Panc1 (cell line): ENCODE data around the gene PARM1. TPM values are rescaled to one million over a fixed set of nuclear protein-coding genes. Genes with fewer than 3 reads are reported as not detected.

Experiments
- ATAC-seq: fragments of 200-7000 bp; cut with Tn5 transposase; 2 replicates; pipeline ENCODE4 v1.9.1; 2020; ENCODE audit warnings: mild to moderate bottlenecking, moderate library complexity
- BruUV-seq: library from RNA; stranded (reverse); fragments of 400-500 nt; replicated peaks from 2 replicates; lab custom pipeline; 2021; lab: Mats Ljungman, UMichigan
- CTCF ChIA-PET: fragments of 300-600 bp; sonication (Branson Sonifier 250); formaldehyde crosslinking; loops from one replicate; lab custom pipeline; 2022; ENCODE audit warnings: antibody characterized with exemption; lab: Charles Lee
- POLR2A ChIA-PET: fragments of 300-600 bp; sonication (Branson Sonifier 250); formaldehyde crosslinking; loops from one replicate; lab custom pipeline; 2022; ENCODE audit warnings: antibody characterized with exemption; lab: Charles Lee
- DNase-seq: peaks from one replicate; pipeline ENCODE4 v3.0.0-alpha.2; 2010; ENCODE audit warnings: low read depth, low spot score
- H3K27ac ChIP-seq: 2 replicates; pipeline ENCODE4 v1.5.1; 2011; ENCODE audit warnings: mild to moderate bottlenecking, low read length, inconsistent platforms
- H3K27me3 ChIP-seq: fragments of 200-500 bp; sonication (Bioruptor generic); 2 replicates; pipeline ENCODE4 v1.6.0; 2014; ENCODE audit warnings: low read length, inconsistent platforms; ENCODE audit not compliant: control insufficient read depth, insufficient read depth
- H3K36me3 ChIP-seq: fragments of 200-500 bp; sonication (Bioruptor generic); 2 replicates; pipeline ENCODE4 v1.5.1; 2014; ENCODE audit warnings: inconsistent platforms, mild to moderate bottlenecking, low read length, moderate library complexity; ENCODE audit not compliant: control insufficient read depth, insufficient read depth
- H3K4me1 ChIP-seq: 2 replicates; pipeline ENCODE4 v1.5.1; 2011; ENCODE audit warnings: inconsistent platforms, mild to moderate bottlenecking, low read length, moderate library complexity; ENCODE audit not compliant: control insufficient read depth, insufficient read depth
- H3K4me3 ChIP-seq, 2 experiments: 2 replicates each; pipeline ENCODE4 v1.5.1; 2011 to 2012; ENCODE audit warnings: low read depth in 2 of 2, low read length in 2 of 2, mild to moderate bottlenecking in 2 of 2, inconsistent platforms in 1 of 2, moderate library complexity in 1 of 2
- H3K9me3 ChIP-seq: fragments of 200-500 bp; sonication (Bioruptor generic); 2 replicates; pipeline ENCODE4 v1.5.1; 2014; ENCODE audit warnings: low read depth, mild to moderate bottlenecking, inconsistent platforms, low read length, moderate library complexity; ENCODE audit not compliant: control insufficient read depth, insufficient read depth
- CTCF ChIP-seq: fragments of 450-650 bp; IDR thresholded peaks from 2 replicates; pipeline ENCODE4 v1.5.1; 2017; ENCODE audit warnings: mild to moderate bottlenecking
- POLR2AphosphoS5 ChIP-seq: IDR thresholded peaks from 2 replicates; pipeline ENCODE4 v1.6.1; 2012; ENCODE audit warnings: mild to moderate bottlenecking, low read depth, low read length, moderate library complexity
- SIN3A ChIP-seq: IDR thresholded peaks from 2 replicates; pipeline ENCODE4 v1.6.1; 2012; ENCODE audit warnings: low read depth, mild to moderate bottlenecking, low read length, moderate library complexity, borderline replicate concordance; ENCODE audit not compliant: insufficient read depth
- TCF7L2 ChIP-seq: IDR thresholded peaks from 2 replicates; pipeline ENCODE4 v1.6.1; 2011; ENCODE audit warnings: mild to moderate bottlenecking, low read depth, low read length, inconsistent platforms
- in situ Hi-C: cut with HindIII; loops from 2 replicates; pipeline ENCODE4 v1.10.0; 2016; ENCODE audit warnings: low sequenced_read_pairs, low pct_unique_long_range_greater_than_20kb
- intact Hi-C: fragments of 100-400 bp; cut with micrococcal nuclease; formaldehyde crosslinking; loops from one replicate; pipeline ENCODE4 v1.10.0; 2022; ENCODE audit not compliant: unreplicated experiment
- total RNA-seq: library from RNA; stranded (reverse); gene quantifications from one replicate; pipeline ENCODE4 v1.2.1, GENCODE V29; 2021; ENCODE audit not compliant: unreplicated experiment
- TF ChIP-seq, protein P1 (sequence below), 2 experiments: IDR thresholded peaks; 2 replicates each; pipeline ENCODE4 v1.6.1; 2011 to 2012; ENCODE audit warnings: low read depth in 2 of 2, control low read depth in 1 of 2, low read length in 1 of 2, mild to moderate bottlenecking in 1 of 2, moderate library complexity in 1 of 2; ENCODE audit not compliant: insufficient read depth in 1 of 2

PARM1 gene
- total RNA-seq, 1 experiment from 2014 or later: 0.21 TPM

DNA sequence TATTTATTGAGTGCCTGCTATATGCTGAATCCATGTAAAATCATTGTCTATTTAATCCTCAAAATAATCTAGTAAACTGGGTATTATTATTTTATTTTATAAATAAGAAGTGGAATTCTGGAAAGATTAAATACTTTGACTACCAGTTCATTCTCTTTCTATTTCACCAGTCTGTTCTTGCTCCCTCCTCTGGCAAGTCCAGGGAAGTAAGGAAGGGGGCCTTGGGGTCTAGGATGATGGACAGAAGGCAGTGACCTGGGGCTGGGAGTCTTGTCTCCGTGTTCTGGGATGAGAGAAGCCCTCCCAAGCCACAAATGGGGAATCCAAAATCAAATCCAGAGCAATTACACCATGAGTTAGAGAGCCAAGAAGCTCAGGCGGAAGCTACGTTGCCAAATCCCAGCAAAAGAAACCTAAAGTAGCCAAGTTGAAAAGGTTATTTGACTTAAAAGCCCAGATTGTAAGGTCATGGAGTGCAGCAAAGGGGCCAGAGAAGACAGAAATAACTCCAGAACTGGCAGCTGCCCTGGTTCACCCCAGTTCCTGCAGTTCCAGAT is 28.3 kb upstream of the PARM1 start:
- intact Hi-C loops: no loop called here
- in situ Hi-C loops: no loop called here
- DNase-seq: no peak

DNA sequence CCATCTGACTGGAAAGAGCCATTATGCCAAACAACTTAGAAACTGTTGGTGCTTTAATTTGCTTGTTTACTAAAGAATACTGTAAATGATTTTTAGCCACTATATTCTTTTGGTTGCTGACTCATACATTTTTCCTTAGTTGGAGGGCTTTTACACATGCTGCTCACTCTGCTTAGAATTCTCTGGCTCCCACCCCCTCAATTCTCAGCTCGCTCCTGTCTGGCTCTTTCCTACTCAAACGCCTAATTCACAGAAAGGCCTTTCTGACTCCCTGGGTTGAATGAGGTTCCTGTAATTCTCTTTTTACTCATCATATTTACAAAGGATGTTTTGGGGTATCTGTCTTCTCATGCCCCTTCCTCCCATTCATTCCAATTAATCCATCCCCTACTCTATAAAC is 26.1 kb upstream of the PARM1 start:
- in situ Hi-C loops: no loop called here
- ChIA-PET CTCF (no interaction called here), POLR2A (no interaction called here)
- ATAC-seq (no peak), DNase-seq (no peak)
- no peak overlapping the region for H3K4me3 ChIP-seq
- H3K27me3 ChIP-seq: no peaks in the 10 kb centered on the region
- no TSS peak for BruUV-seq
- intact Hi-C loops: no loop called here
- no peak overlapping the region for H3K27ac ChIP-seq
- no peaks in the 10 kb centered on the region for H3K4me1 ChIP-seq
- no peaks in the 10 kb centered on the region for H3K9me3 ChIP-seq
- no peaks in the 10 kb centered on the region for H3K36me3 ChIP-seq
- TF ChIP-seq TCF7L2: no peak
- no peak for TF ChIP-seq SIN3A
- no peak for TF ChIP-seq POLR2AphosphoS5
- TF ChIP-seq CTCF: no peak
- TF ChIP-seq, protein P1, sequence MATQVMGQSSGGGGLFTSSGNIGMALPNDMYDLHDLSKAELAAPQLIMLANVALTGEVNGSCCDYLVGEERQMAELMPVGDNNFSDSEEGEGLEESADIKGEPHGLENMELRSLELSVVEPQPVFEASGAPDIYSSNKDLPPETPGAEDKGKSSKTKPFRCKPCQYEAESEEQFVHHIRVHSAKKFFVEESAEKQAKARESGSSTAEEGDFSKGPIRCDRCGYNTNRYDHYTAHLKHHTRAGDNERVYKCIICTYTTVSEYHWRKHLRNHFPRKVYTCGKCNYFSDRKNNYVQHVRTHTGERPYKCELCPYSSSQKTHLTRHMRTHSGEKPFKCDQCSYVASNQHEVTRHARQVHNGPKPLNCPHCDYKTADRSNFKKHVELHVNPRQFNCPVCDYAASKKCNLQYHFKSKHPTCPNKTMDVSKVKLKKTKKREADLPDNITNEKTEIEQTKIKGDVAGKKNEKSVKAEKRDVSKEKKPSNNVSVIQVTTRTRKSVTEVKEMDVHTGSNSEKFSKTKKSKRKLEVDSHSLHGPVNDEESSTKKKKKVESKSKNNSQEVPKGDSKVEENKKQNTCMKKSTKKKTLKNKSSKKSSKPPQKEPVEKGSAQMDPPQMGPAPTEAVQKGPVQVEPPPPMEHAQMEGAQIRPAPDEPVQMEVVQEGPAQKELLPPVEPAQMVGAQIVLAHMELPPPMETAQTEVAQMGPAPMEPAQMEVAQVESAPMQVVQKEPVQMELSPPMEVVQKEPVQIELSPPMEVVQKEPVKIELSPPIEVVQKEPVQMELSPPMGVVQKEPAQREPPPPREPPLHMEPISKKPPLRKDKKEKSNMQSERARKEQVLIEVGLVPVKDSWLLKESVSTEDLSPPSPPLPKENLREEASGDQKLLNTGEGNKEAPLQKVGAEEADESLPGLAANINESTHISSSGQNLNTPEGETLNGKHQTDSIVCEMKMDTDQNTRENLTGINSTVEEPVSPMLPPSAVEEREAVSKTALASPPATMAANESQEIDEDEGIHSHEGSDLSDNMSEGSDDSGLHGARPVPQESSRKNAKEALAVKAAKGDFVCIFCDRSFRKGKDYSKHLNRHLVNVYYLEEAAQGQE (IDR thresholded peaks at IDR 0.05; ENCODE audit: insufficient read depth in 1 of 2, low read depth in 2 of 2, low read length in 1 of 2): no peak

More for the DNA sequence above, 28.3 kb upstream of the PARM1 start:
- TF ChIP-seq, protein P1 (IDR thresholded peaks at IDR 0.05; ENCODE audit: insufficient read depth in 1 of 2, low read depth in 2 of 2, low read length in 1 of 2): no peak
- no peak for TF ChIP-seq POLR2AphosphoS5
- TF ChIP-seq TCF7L2: no peak
- no peak for TF ChIP-seq SIN3A
- TF ChIP-seq CTCF: no peak
- ChIA-PET CTCF (no interaction called here), POLR2A (no interaction called here)
- BruUV-seq: no TSS peak
- Histone ChIP-seq H3K4me1 (no peaks in the 10 kb centered on the region), H3K27ac (no peak overlapping the region), H3K36me3 (no peaks in the 10 kb centered on the region), H3K4me3 (no peak overlapping the region), H3K27me3 (no peaks in the 10 kb centered on the region), H3K9me3 (no peaks in the 10 kb centered on the region)
- no peak for ATAC-seq
